SKM-1 (cell line): Measurements from ENCODE around the gene TBC1D22A.

Experiments used
- DNase-seq: peaks from one replicate; lab custom pipeline; 2025; ENCODE audit not compliant: unreplicated experiment; lab: John Stamatoyannopoulos, UW

Gene TBC1D22A

GRCh38 chr22:46876357-46876934 lies 114.0 kb downstream of the TBC1D22A start:
- no peak for DNase-seq

GRCh38 chr22:46878191-46878948 lies 115.9 kb downstream of the TBC1D22A start:
- DNase-seq, result no peak

GRCh38 chr22:46879083-46879482 lies 116.6 kb downstream of the TBC1D22A start:
- DNase-seq, result no peak

GRCh38 chr22:46881373-46882118 lies 119.1 kb downstream of the TBC1D22A start:
- DNase-seq, result no peak

- DNase-seq, result no peak
These were observed 120.9 kb downstream of the TBC1D22A start for GRCh38 chr22:46883092-46883910.

GRCh38 chr22:46884365-46884764 lies 121.9 kb downstream of the TBC1D22A start:
- DNase-seq, result no peak

- DNase-seq, result no peak
These were observed 125.5 kb downstream of the TBC1D22A start for GRCh38 chr22:46887978-46888377.

- DNase-seq, result no peak
These were observed 128.4 kb downstream of the TBC1D22A start for GRCh38 chr22:46890819-46891218.

- DNase-seq, result no peak
These were observed 129.0 kb downstream of the TBC1D22A start for GRCh38 chr22:46891382-46891951.

- no peak for DNase-seq
These were observed 130.4 kb downstream of the TBC1D22A start for GRCh38 chr22:46892866-46893265.

- no peak for DNase-seq
These were observed 131.0 kb downstream of the TBC1D22A start for GRCh38 chr22:46893281-46894020.

GRCh38 chr22:46894081-46894671 lies 131.7 kb downstream of the TBC1D22A start:
- no peak for DNase-seq

- DNase-seq, result no peak
These were observed 132.6 kb downstream of the TBC1D22A start for GRCh38 chr22:46894851-46895640.

- DNase-seq, result no peak
These were observed 133.3 kb downstream of the TBC1D22A start for GRCh38 chr22:46895753-46896152.

- DNase-seq, result no peak
These were observed 133.7 kb downstream of the TBC1D22A start for GRCh38 chr22:46896166-46896565.

- no peak for DNase-seq
These were observed 134.3 kb downstream of the TBC1D22A start for GRCh38 chr22:46896568-46897245.

- no peak for DNase-seq
These were observed 134.8 kb downstream of the TBC1D22A start for GRCh38 chr22:46897246-46897623.

- no peak for DNase-seq
These were observed 138.1 kb downstream of the TBC1D22A start for GRCh38 chr22:46900549-46900948.
